SIG-M5 treated with dmso at 0.1 percent for 504 hours (cell line): ENCODE measurements around the gene FBLN7.

Experiments used
- DNase-seq: peaks from one replicate; lab custom pipeline; 2025; ENCODE audit not compliant: unreplicated experiment; lab: John Stamatoyannopoulos, UW

Gene FBLN7

DNA sequence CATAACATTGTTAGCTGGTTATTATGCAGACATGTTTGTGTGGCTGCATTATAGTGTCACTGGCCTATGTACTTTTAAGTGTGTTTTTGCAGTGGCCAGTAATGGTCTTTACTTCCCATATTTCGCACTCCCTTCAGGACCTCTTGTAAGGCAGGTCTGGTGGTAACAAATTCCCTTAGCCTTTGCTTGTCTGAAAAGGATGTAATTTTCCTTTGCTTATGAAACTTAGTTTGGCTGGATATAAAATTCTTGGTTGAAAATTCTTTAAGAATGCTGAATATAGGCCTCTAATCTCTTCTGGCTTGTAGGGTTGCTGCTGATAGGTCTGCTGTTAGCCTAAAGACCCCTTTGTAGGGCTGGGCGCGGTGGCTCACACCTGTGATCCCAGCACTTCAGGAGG is 82.0 kb downstream of the FBLN7 start:
- DNase-seq = no peak

DNA sequence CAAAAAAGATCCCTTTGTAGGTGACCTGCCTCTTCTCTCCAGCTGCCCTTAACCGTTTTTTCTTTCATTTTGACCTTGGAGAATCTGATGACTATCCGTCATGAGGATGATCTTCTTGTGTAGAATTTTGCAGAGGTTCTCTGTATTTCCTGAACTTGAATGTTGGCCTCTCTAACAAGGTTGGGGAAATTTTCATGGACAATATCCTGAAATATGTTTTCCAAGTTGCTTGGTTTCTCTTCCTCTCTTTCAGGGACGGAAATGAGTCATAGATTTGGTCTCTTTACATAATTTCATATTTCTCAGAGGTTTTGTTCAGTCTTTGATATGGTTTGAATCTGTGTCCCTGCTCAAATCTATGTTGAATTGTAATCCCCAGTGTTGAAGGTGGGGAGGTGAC is 82.6 kb downstream of the FBLN7 start:
- DNase-seq = no peak

DNA sequence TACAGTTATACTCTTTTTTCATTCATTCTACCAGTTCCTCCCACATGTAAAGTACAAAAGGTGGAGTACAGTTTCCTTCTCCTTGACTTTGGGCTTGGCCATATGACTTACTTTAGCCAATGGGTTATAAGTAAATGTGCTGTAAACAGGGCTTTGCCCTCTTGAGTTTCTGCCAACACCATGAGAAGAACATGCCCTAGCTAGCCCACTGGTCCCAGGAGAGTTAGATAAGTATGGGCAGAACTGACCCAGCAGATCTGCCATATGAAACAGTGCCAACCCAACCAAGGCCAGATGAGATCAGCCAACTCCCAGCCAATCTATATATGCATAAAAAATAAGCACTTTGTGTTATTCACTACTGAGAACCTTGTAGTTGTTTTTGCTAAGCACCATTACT is 91.2 kb downstream of the FBLN7 start:
- no peak for DNase-seq

DNA sequence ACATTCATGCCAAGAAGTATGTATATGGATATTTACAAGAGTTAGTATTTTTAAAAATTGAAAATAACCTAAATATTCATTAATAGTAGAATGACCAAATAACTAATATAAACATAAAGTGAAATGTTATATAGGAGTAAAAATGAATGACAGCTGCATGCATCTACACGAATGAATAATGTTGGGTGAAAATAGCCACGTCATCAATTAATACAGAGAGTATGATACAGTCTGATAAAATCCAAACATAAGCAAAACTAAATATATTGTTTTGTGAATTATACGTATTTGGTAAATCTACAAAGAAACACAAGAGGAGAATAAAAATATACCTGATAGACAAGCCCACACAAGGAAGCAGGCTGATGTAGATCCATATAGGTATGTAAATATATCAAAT is 92.2 kb downstream of the FBLN7 start:
- no peak for DNase-seq
